ENCODE results near the gene CDA. TPM values are rescaled to one million over a fixed set of nuclear protein-coding genes. Genes with fewer than 3 reads are reported as not detected.

CDA gene
- total RNA-seq, 4 donors from 2014 or later = 0.56 to 3.5 (median 1.5) TPM

- H3K27me3 ChIP-seq = no peaks in the 10 kb centered on the region
- H3K9me3 ChIP-seq = no peaks in the 10 kb centered on the region
- TF ChIP-seq POLR2A (IDR thresholded peaks at IDR 0.05) = no peak
- H3K4me3 ChIP-seq (replicated peaks in 1 of 3) = peak overlapping the region; percentile 55 to 88 (median 80)
- peaks cover 15 to 16% of the 10 kb centered on the region in 2 donors for H3K4me1 ChIP-seq
- DNase-seq = no peak
- H3K27ac ChIP-seq = peak overlapping the region in 1 of 3 donors; percentile 16
- H3K36me3 ChIP-seq = peaks cover 5 to 6% of the 10 kb centered on the region in 2 donors
- intact Hi-C loops (cut with DNase I) = no loop called here
- WGBS, 2 donors = 61 to 65% methylated on average over 7 of the region's 7 CpGs
These were observed 73.2 kb downstream of the CDA start for GRCh38 chr1:20662110-20662475.

- Histone ChIP-seq H3K27me3 (no peaks in the 10 kb centered on the region), H3K4me1 (peaks cover 15 to 16% of the 10 kb centered on the region in 2 donors), H3K36me3 (no peaks in the 10 kb centered on the region), H3K9me3 (no peaks in the 10 kb centered on the region), H3K4me3 (replicated peaks in 1 of 3) (no peak overlapping the region), H3K27ac (no peak overlapping the region)
- TF ChIP-seq CTCF (IDR thresholded peaks at IDR 0.05) (no peak), POLR2A (IDR thresholded peaks at IDR 0.05) (no peak)
- DNase-seq = no peak
- 92 to 94% methylated on average over 1 of the region's 1 CpG for WGBS, 2 donors
- intact Hi-C loops (cut with DNase I) = no loop called here
These were observed 74.5 kb downstream of the CDA start for GRCh38 chr1:20663365-20663764.

GRCh38 chr1:20663969-20664715 lies 75.2 kb downstream of the CDA start:
- intact Hi-C loops (cut with DNase I) = no loop called here
- H3K9me3 ChIP-seq = no peaks in the 10 kb centered on the region
- WGBS, 2 donors = 77 to 81% methylated on average over 9 to 12 of the region's 12 CpGs
- H3K27me3 ChIP-seq = no peaks in the 10 kb centered on the region
- H3K27ac ChIP-seq = no peak overlapping the region
- H3K36me3 ChIP-seq = no peaks in the 10 kb centered on the region
- no peak for TF ChIP-seq CTCF (IDR thresholded peaks at IDR 0.05)
- TF ChIP-seq POLR2A (IDR thresholded peaks at IDR 0.05) = no peak
- no peak for DNase-seq
- H3K4me3 ChIP-seq (replicated peaks in 1 of 3) = no peak overlapping the region
- peaks cover 15 to 16% of the 10 kb centered on the region in 2 donors for H3K4me1 ChIP-seq

- no peak for DNase-seq
- 82 to 84% methylated on average over 12 of the region's 12 CpGs for WGBS, 2 donors
- no peak for TF ChIP-seq POLR2A (IDR thresholded peaks at IDR 0.05)
- TF ChIP-seq CTCF (IDR thresholded peaks at IDR 0.05) = no peak
- intact Hi-C loops (cut with DNase I) = no loop called here
- Histone ChIP-seq H3K4me1 (peaks cover 5% of the 10 kb centered on the region in 2 donors), H3K9me3 (no peaks in the 10 kb centered on the region), H3K36me3 (no peaks in the 10 kb centered on the region), H3K4me3 (replicated peaks in 1 of 3) (no peak overlapping the region), H3K27me3 (no peaks in the 10 kb centered on the region), H3K27ac (no peak overlapping the region)
These were observed 76.8 kb downstream of the CDA start for GRCh38 chr1:20665726-20666125.

GRCh38 chr1:20666146-20666545 lies 77.2 kb downstream of the CDA start:
- Histone ChIP-seq H3K36me3 (no peaks in the 10 kb centered on the region), H3K4me1 (peaks cover 5% of the 10 kb centered on the region in 2 donors), H3K27ac (peak overlapping the region in 1 of 3 donors; percentile 38), H3K27me3 (no peaks in the 10 kb centered on the region), H3K4me3 (replicated peaks in 1 of 3) (no peak overlapping the region), H3K9me3 (no peaks in the 10 kb centered on the region)
- TF ChIP-seq CTCF (IDR thresholded peaks at IDR 0.05) (no peak), POLR2A (IDR thresholded peaks at IDR 0.05) (no peak)
- no peak for DNase-seq
- intact Hi-C loops (cut with DNase I) = no loop called here
- WGBS, 2 donors = 66 to 75% methylated on average over 10 of the region's 16 CpGs

All from thyroid gland (tissue), 4 donors.